ENCODE data around the gene VPS13D.

Gene VPS13D

GRCh38 chr1:12229835-12230548 is at the start of gene VPS13D:
TSS of gene VPS13D (plus strand) at chr1:12230030. CDS start at chr1:12234267, 4,237 bp downstream.
- Histone ChIP-seq H3K4me3 (peak within 1 kb of the TSS; percentile 84), H3K9ac (ENCODE audit: insufficient read length) (peak within 1 kb of the TSS; percentile 88), H3K9me3 (ENCODE audit: low read depth, low read length) (no peaks in the 10 kb centered on the region), H3K36me3 (ENCODE audit: insufficient read depth, low read length) (peaks cover 3% of the 10 kb centered on the region; the same call in 1 of the 2 replicates), H3K27ac (no peak within 1 kb of the TSS)
- TF ChIP-seq FOXP2 (optimal IDR thresholded peaks at IDR 0.05; ENCODE audit: control extremely low read depth, extremely low read length, insufficient read depth) (no peak), EZH2 (IDR thresholded peaks at IDR 0.05) (no peak), POLR2AphosphoS5 (IDR thresholded peaks at IDR 0.05; ENCODE audit: borderline replicate concordance, low read depth, low read length) (no peak)
- no peak for DNase-seq (ENCODE audit: low read depth, low spot score)

GRCh38 chr1:12180315-12180714 is 49.5 kb upstream of the VPS13D start:
- Histone ChIP-seq H3K27ac (no peak overlapping the region), H3K36me3 (ENCODE audit: insufficient read depth, low read length) (no peaks in the 10 kb centered on the region), H3K4me3 (no peak overlapping the region), H3K9ac (ENCODE audit: insufficient read length) (no peak overlapping the region), H3K9me3 (ENCODE audit: low read depth, low read length) (no peaks in the 10 kb centered on the region)
- TF ChIP-seq EZH2 (IDR thresholded peaks at IDR 0.05) = no peak
- TF ChIP-seq FOXP2 (optimal IDR thresholded peaks at IDR 0.05; ENCODE audit: control extremely low read depth, extremely low read length, insufficient read depth) = no peak
- TF ChIP-seq POLR2AphosphoS5 (IDR thresholded peaks at IDR 0.05; ENCODE audit: borderline replicate concordance, low read depth, low read length) = no peak
- no peak for DNase-seq (ENCODE audit: low read depth, low spot score)

GRCh38 chr1:12180903-12181302 is 48.9 kb upstream of the VPS13D start:
- TF ChIP-seq FOXP2 (optimal IDR thresholded peaks at IDR 0.05; ENCODE audit: control extremely low read depth, extremely low read length, insufficient read depth) = no peak
- TF ChIP-seq EZH2 (IDR thresholded peaks at IDR 0.05) = no peak
- no peak for TF ChIP-seq POLR2AphosphoS5 (IDR thresholded peaks at IDR 0.05; ENCODE audit: borderline replicate concordance, low read depth, low read length)
- Histone ChIP-seq H3K4me3 (no peak overlapping the region), H3K9me3 (ENCODE audit: low read depth, low read length) (no peaks in the 10 kb centered on the region), H3K36me3 (ENCODE audit: insufficient read depth, low read length) (no peaks in the 10 kb centered on the region), H3K9ac (ENCODE audit: insufficient read length) (no peak overlapping the region), H3K27ac (no peak overlapping the region)
- DNase-seq (ENCODE audit: low read depth, low spot score) = no peak

- Histone ChIP-seq H3K4me3 (no peak overlapping the region), H3K9me3 (ENCODE audit: low read depth, low read length) (no peaks in the 10 kb centered on the region), H3K27ac (no peak overlapping the region), H3K9ac (ENCODE audit: insufficient read length) (no peak overlapping the region), H3K36me3 (ENCODE audit: insufficient read depth, low read length) (no peaks in the 10 kb centered on the region)
- DNase-seq (ENCODE audit: low read depth, low spot score) = no peak
- TF ChIP-seq EZH2 (IDR thresholded peaks at IDR 0.05) (no peak), POLR2AphosphoS5 (IDR thresholded peaks at IDR 0.05; ENCODE audit: borderline replicate concordance, low read depth, low read length) (no peak), FOXP2 (optimal IDR thresholded peaks at IDR 0.05; ENCODE audit: control extremely low read depth, extremely low read length, insufficient read depth) (no peak)
Observed at GRCh38 chr1:12181568-12181967, 48.3 kb upstream of the VPS13D start.

- Histone ChIP-seq H3K9me3 (ENCODE audit: low read depth, low read length) (no peaks in the 10 kb centered on the region), H3K27ac (no peak overlapping the region), H3K9ac (ENCODE audit: insufficient read length) (no peak overlapping the region), H3K36me3 (ENCODE audit: insufficient read depth, low read length) (no peaks in the 10 kb centered on the region), H3K4me3 (no peak overlapping the region)
- TF ChIP-seq POLR2AphosphoS5 (IDR thresholded peaks at IDR 0.05; ENCODE audit: borderline replicate concordance, low read depth, low read length) = no peak
- DNase-seq (ENCODE audit: low read depth, low spot score) = no peak
Observed at GRCh38 chr1:12182410-12182984, 47.3 kb upstream of the VPS13D start.

GRCh38 chr1:12183095-12183794 is 46.6 kb upstream of the VPS13D start:
- no peaks in the 10 kb centered on the region for H3K36me3 ChIP-seq (ENCODE audit: insufficient read depth, low read length)
- H3K9me3 ChIP-seq (ENCODE audit: low read depth, low read length) = no peaks in the 10 kb centered on the region
- no peak overlapping the region for H3K4me3 ChIP-seq
- no peak overlapping the region for H3K9ac ChIP-seq (ENCODE audit: insufficient read length)
- no peak for DNase-seq (ENCODE audit: low read depth, low spot score)
- TF ChIP-seq FOXP2 (optimal IDR thresholded peaks at IDR 0.05; ENCODE audit: control extremely low read depth, extremely low read length, insufficient read depth) = no peak
- no peak for TF ChIP-seq EZH2 (IDR thresholded peaks at IDR 0.05)
- no peak for TF ChIP-seq POLR2AphosphoS5 (IDR thresholded peaks at IDR 0.05; ENCODE audit: borderline replicate concordance, low read depth, low read length)
- no peak overlapping the region for H3K27ac ChIP-seq

GRCh38 chr1:12184008-12184681 is 45.7 kb upstream of the VPS13D start:
- no peak for DNase-seq (ENCODE audit: low read depth, low spot score)
- Histone ChIP-seq H3K36me3 (ENCODE audit: insufficient read depth, low read length) (no peaks in the 10 kb centered on the region), H3K27ac (no peak overlapping the region), H3K4me3 (no peak overlapping the region), H3K9ac (ENCODE audit: insufficient read length) (no peak overlapping the region), H3K9me3 (ENCODE audit: low read depth, low read length) (no peaks in the 10 kb centered on the region)
- TF ChIP-seq POLR2AphosphoS5 (IDR thresholded peaks at IDR 0.05; ENCODE audit: borderline replicate concordance, low read depth, low read length) (no peak), FOXP2 (optimal IDR thresholded peaks at IDR 0.05; ENCODE audit: control extremely low read depth, extremely low read length, insufficient read depth) (no peak), EZH2 (IDR thresholded peaks at IDR 0.05) (no peak)

All from SK-N-MC (cell line).